Astrocyte (in vitro differentiated cells and primary cell): Measurements from ENCODE around the gene NKAIN2. TPM values are rescaled to one million over a fixed set of nuclear protein-coding genes. Genes with fewer than 3 reads are reported as not detected.

Experiments
- DNase-seq: peaks from one replicate; pipeline ENCODE4 v3.0.0-alpha.2; 2010; ENCODE audit warnings: low read depth
- FAIRE-seq: peaks from 2 replicates; lab custom pipeline; 2011; peaks lifted over from hg19 to GRCh38; lab: Jason Lieb, UNC
- H2AFZ ChIP-seq: 2 replicates; pipeline ENCODE4 v1.6.0; 2012; ENCODE audit warnings: low read depth, low read length, inconsistent platforms
- H3K27ac ChIP-seq: 2 replicates; pipeline ENCODE4 v1.5.1; 2011; ENCODE audit warnings: low read depth, low read length, inconsistent platforms
- H3K27me3 ChIP-seq: 2 replicates; pipeline ENCODE4 v1.6.0; 2011; ENCODE audit warnings: low read length, inconsistent platforms; ENCODE audit not compliant: insufficient read depth
- H3K36me3 ChIP-seq: 2 replicates; pipeline ENCODE4 v1.5.1; 2011; ENCODE audit warnings: low read length, inconsistent platforms; ENCODE audit not compliant: insufficient read depth
- H3K4me1 ChIP-seq: 2 replicates; pipeline ENCODE4 v1.5.1; 2011; ENCODE audit warnings: low read length, inconsistent platforms; ENCODE audit not compliant: insufficient read depth
- H3K4me2 ChIP-seq: 2 replicates; pipeline ENCODE4 v1.6.0; 2012; ENCODE audit warnings: low read length, inconsistent platforms
- H3K4me3 ChIP-seq: 2 replicates; pipeline ENCODE4 v1.5.1; 2011; ENCODE audit warnings: low read depth, mild to moderate bottlenecking, low read length, inconsistent platforms; ENCODE audit not compliant: insufficient read depth
- H3K79me2 ChIP-seq: 2 replicates; pipeline ENCODE4 v1.6.0; 2012; ENCODE audit warnings: mild to moderate bottlenecking, low read length, inconsistent platforms; ENCODE audit not compliant: insufficient read depth
- H3K9ac ChIP-seq: 2 replicates; pipeline ENCODE4 v1.6.0; 2012; ENCODE audit warnings: mild to moderate bottlenecking, low read length, inconsistent platforms
- H3K9me3 ChIP-seq: 2 replicates; pipeline ENCODE4 v1.5.1; 2012; ENCODE audit warnings: low read depth, mild to moderate bottlenecking, low read length, inconsistent platforms; ENCODE audit not compliant: insufficient read depth
- H4K20me1 ChIP-seq: 2 replicates; pipeline ENCODE4 v1.6.0; 2012; ENCODE audit warnings: low read length, inconsistent platforms; ENCODE audit not compliant: insufficient read depth
- H3K27ac Mint-ChIP-seq: one replicate; pipeline ENCODE4 v1.8.0; 2021; ENCODE audit warnings: mild to moderate bottlenecking, mixed read lengths; ENCODE audit not compliant: unreplicated experiment
- H3K27me3 Mint-ChIP-seq: one replicate; pipeline ENCODE4 v1.8.0; 2021; ENCODE audit warnings: low read depth, mixed read lengths; ENCODE audit not compliant: unreplicated experiment
- H3K36me3 Mint-ChIP-seq: one replicate; pipeline ENCODE4 v1.8.0; 2021; ENCODE audit warnings: low read depth, mixed read lengths; ENCODE audit not compliant: unreplicated experiment
- H3K4me1 Mint-ChIP-seq: one replicate; pipeline ENCODE4 v1.8.0; 2021; ENCODE audit warnings: low read depth, mixed read lengths; ENCODE audit not compliant: unreplicated experiment
- H3K4me3 Mint-ChIP-seq: one replicate; pipeline ENCODE4 v1.8.0; 2021; ENCODE audit warnings: mild to moderate bottlenecking, moderate library complexity, mixed read lengths; ENCODE audit not compliant: unreplicated experiment
- H3K9me3 Mint-ChIP-seq: one replicate; pipeline ENCODE4 v1.8.0; 2021; ENCODE audit warnings: mild to moderate bottlenecking, mixed read lengths; ENCODE audit not compliant: unreplicated experiment
- EZH2 ChIP-seq: IDR thresholded peaks from 2 replicates; pipeline ENCODE4 v1.6.1; 2012; ENCODE audit warnings: mild to moderate bottlenecking, low read length, inconsistent platforms; ENCODE audit not compliant: insufficient read depth
- total RNA-seq: library from RNA; stranded (reverse); gene quantifications from 2 replicates; pipeline ENCODE4 v1.2.1, GENCODE V29; 2021
- TF ChIP-seq, protein P1 (sequence below): IDR thresholded peaks from 2 replicates; pipeline ENCODE4 v1.5.1; 2011; ENCODE audit warnings: low read depth, mild to moderate bottlenecking, inconsistent platforms, low read length, moderate library complexity; ENCODE audit not compliant: insufficient read depth

The NKAIN2 gene
- total RNA-seq, 1 donor from 2014 or later = 0.07 TPM

DNA sequence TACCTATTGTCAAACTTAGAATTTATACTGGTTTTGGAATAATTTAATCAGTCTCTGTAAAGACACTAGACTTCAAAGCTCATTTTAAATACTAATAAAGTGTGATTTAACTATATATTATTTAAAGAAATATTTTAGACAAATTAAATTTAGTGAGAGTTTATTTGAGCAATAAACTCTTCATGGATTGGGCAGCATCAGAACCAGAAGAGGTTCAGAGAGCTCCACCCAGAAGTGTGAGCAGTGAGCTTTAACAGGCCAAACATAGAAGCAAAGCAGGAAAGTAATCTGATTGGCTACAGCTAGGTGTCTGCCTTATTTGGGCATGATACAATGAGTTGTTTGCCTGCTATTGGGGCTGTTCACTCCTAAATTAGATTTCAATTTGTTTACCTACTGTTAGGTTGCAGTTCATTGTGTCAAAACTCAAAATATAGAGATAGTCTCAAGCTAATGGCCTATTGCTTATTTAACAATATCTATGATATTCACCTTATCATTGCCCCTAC lies 803.5 kb downstream of the NKAIN2 start:
- Histone ChIP-seq H3K4me2 (no peak overlapping the region), H3K79me2 (no peaks in the 10 kb centered on the region), H3K9ac (no peak overlapping the region), H3K4me1 (no peaks in the 10 kb centered on the region), H3K27ac (no peak overlapping the region), H3K36me3 (no peaks in the 10 kb centered on the region), H4K20me1 (no peaks in the 10 kb centered on the region), H3K27me3 (no peaks in the 10 kb centered on the region), H2AFZ (no peak overlapping the region), H3K9me3 (no peaks in the 10 kb centered on the region), H3K4me3 (no peak overlapping the region)
- Mint-ChIP-seq H3K9me3 (no peaks in the 10 kb centered on the region), H3K36me3 (no peaks in the 10 kb centered on the region), H3K27me3 (no peaks in the 10 kb centered on the region), H3K4me1 (no peaks in the 10 kb centered on the region), H3K4me3 (no peak overlapping the region), H3K27ac (no peak overlapping the region)
- no peak for TF ChIP-seq EZH2
- DNase-seq (no peak), FAIRE-seq (no peak)

DNA sequence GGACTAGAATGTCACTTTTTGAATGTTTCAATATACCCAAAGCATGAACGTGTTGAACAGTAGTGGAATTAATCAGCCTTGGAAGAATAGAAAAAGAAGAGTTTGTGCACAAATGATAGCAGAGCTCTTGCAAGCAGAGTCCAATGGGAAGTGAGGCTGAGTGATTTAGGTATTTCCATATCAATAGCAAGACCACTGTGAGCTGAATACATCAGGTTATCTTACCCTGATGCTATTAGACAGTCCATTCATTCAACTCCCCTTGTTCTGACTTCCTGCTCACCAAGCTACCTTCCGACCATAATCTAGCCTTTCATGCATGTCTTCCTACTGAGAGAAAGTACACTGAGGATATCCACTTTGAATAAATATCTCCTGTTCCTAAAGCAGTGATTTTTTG lies 809.4 kb downstream of the NKAIN2 start:
- no peaks in the 10 kb centered on the region for H3K27me3 Mint-ChIP-seq
- H3K4me1 Mint-ChIP-seq = no peaks in the 10 kb centered on the region
- Histone ChIP-seq H2AFZ (no peak overlapping the region), H4K20me1 (no peaks in the 10 kb centered on the region), H3K4me1 (no peaks in the 10 kb centered on the region), H3K9ac (no peak overlapping the region), H3K9me3 (no peaks in the 10 kb centered on the region), H3K79me2 (no peaks in the 10 kb centered on the region), H3K27me3 (no peaks in the 10 kb centered on the region), H3K27ac (no peak overlapping the region), H3K4me3 (no peak overlapping the region), H3K4me2 (no peak overlapping the region), H3K36me3 (no peaks in the 10 kb centered on the region)
- TF ChIP-seq, protein P1, sequence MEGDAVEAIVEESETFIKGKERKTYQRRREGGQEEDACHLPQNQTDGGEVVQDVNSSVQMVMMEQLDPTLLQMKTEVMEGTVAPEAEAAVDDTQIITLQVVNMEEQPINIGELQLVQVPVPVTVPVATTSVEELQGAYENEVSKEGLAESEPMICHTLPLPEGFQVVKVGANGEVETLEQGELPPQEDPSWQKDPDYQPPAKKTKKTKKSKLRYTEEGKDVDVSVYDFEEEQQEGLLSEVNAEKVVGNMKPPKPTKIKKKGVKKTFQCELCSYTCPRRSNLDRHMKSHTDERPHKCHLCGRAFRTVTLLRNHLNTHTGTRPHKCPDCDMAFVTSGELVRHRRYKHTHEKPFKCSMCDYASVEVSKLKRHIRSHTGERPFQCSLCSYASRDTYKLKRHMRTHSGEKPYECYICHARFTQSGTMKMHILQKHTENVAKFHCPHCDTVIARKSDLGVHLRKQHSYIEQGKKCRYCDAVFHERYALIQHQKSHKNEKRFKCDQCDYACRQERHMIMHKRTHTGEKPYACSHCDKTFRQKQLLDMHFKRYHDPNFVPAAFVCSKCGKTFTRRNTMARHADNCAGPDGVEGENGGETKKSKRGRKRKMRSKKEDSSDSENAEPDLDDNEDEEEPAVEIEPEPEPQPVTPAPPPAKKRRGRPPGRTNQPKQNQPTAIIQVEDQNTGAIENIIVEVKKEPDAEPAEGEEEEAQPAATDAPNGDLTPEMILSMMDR = no peak
- TF ChIP-seq EZH2 = no peak
- H3K4me3 Mint-ChIP-seq = no peak overlapping the region
- no peak for DNase-seq
- no peaks in the 10 kb centered on the region for H3K9me3 Mint-ChIP-seq
- no peak for FAIRE-seq
- H3K36me3 Mint-ChIP-seq = no peaks in the 10 kb centered on the region
- no peak overlapping the region for H3K27ac Mint-ChIP-seq

- no peaks in the 10 kb centered on the region for H3K27me3 Mint-ChIP-seq
- H3K4me1 Mint-ChIP-seq = peaks cover 16% of the 10 kb centered on the region
- Histone ChIP-seq H3K9ac (no peak overlapping the region), H3K27me3 (no peaks in the 10 kb centered on the region), H3K4me3 (no peak overlapping the region), H4K20me1 (no peaks in the 10 kb centered on the region), H2AFZ (no peak overlapping the region), H3K9me3 (no peaks in the 10 kb centered on the region), H3K4me2 (no peak overlapping the region), H3K79me2 (no peaks in the 10 kb centered on the region), H3K4me1 (no peaks in the 10 kb centered on the region), H3K36me3 (no peaks in the 10 kb centered on the region), H3K27ac (no peak overlapping the region)
- no peak overlapping the region for H3K4me3 Mint-ChIP-seq
- TF ChIP-seq, protein P1 = no peak
- no peak for TF ChIP-seq EZH2
- no peak overlapping the region for H3K27ac Mint-ChIP-seq
- no peak for FAIRE-seq
- peaks cover 3% of the 10 kb centered on the region for H3K9me3 Mint-ChIP-seq
- no peaks in the 10 kb centered on the region for H3K36me3 Mint-ChIP-seq
- DNase-seq = peak; percentile 2
Measured at GRCh38 chr6:124622351-124622750, 818.7 kb downstream of the NKAIN2 start.
